H1 (cell line): ENCODE results near the gene PLEKHA1. TPM values are rescaled to one million over a fixed set of nuclear protein-coding genes. Genes with fewer than 3 reads are reported as not detected.

Source experiments
- CEBPB ChIP-seq: IDR thresholded peaks from 2 replicates; pipeline ENCODE4 v1.6.1; 2012; ENCODE audit warnings: low read depth, low read length
- HDAC2 ChIP-seq, 2 experiments: fragments of 300-600 bp in 1 of 2; sonication (generic) in 1 of 2; IDR thresholded peaks; 2 replicates each; pipeline ENCODE4 v1.6.1; 2011 to 2012; ENCODE audit warnings: low read depth in 2 of 2, low read length in 2 of 2, mild to moderate bottlenecking in 2 of 2, moderate library complexity in 2 of 2, borderline replicate concordance in 1 of 2, inconsistent platforms in 1 of 2
- microRNA-seq, 2 experiments: library from miRNA; unstranded; fragments of <30 nt; microRNA quantifications; one replicate each; pipeline versions ENCODE4 to v1.2.0, GENCODE V29; 2016 to 2020; ENCODE audit warnings: borderline microRNAs expressed in 2 of 2, borderline number of aligned reads in 2 of 2, borderline replicate concordance in 1 of 2
- polyA plus RNA-seq, 7 experiments: library from polyadenylated mRNA; depleted of rRNA in 3 of 7; stranded (reverse) in 5 of 7; unstranded in 2 of 7; fragments of >200 nt in 5 of 7; fragments of 200-250 nt in 2 of 7; gene quantifications; 1 replicate in 5 of 7; 2 replicates in 1 of 7; 4 replicates in 1 of 7; pipeline versions ENCODE4 v1.2.1 to v1.2.3, GENCODE V29; 2011 to 2013; ENCODE audit warnings: missing spikeins in 2 of 7, mixed read lengths in 2 of 7
- small RNA-seq: library from polyadenylated mRNA; stranded (forward); fragments of <200 nt; extraction: miRNeasy Mini kit (QIAGEN cat#:217004); gene quantifications from one replicate; pipeline ENCODE3, GENCODE V24; 2013; ENCODE audit not compliant: insufficient read depth
- total RNA-seq: library from RNA; stranded (reverse); fragmentation: NEBNext Ultra II Directional; extraction: Animal tissue kit (Norgen Biotek cat#: 25700); gene quantifications from 2 replicates; pipeline ENCODE4 v1.2.1, GENCODE V29; 2021

The PLEKHA1 gene
- total and polyA plus RNA-seq, 2 of the 8 experiments (the other 6 are each of a cell fraction or from before 2014, with no cell fraction given) = 15.6 to 39.7 TPM

- TF ChIP-seq HDAC2 (IDR thresholded peaks at IDR 0.05; ENCODE audit: borderline replicate concordance in 1 of 2, low read depth in 2 of 2, low read length in 2 of 2) (no peak), CEBPB (no peak)
Measured at GRCh38 chr10:122481296-122482056, 107.0 kb downstream of the PLEKHA1 start (continued).

Small RNA genes lying within 50 kb of the gene (microRNA-seq; reads per million reads assigned to microRNA genes)
- 0 reads per million in 2 experiments for gene MIR3941

Small RNA genes lying within 50 kb of the gene (small RNA-seq; reads per million reads assigned to genes)
- 1.2 reads per million for gene MIR3941
- gene RNU6-728P = not detected

Other genes with a start within 250 kb of the PLEKHA1 start
- gene BTBD16, start 103.4 kb upstream of the PLEKHA1 start, total RNA-seq = not detected in 2 replicates
- 0.05 TPM in 1 of 2 replicates, not detected in the other for gene BTBD16, start 103.4 kb upstream of the PLEKHA1 start, polyA plus RNA-seq (2011; rRNA removed)
- gene ARMS2, start 79.9 kb downstream of the PLEKHA1 start, total RNA-seq = not detected in 2 replicates
- gene ARMS2, start 79.9 kb downstream of the PLEKHA1 start, polyA plus RNA-seq (2011; rRNA removed) = not detected in 2 replicates
- gene HTRA1, start 86.8 kb downstream of the PLEKHA1 start, total RNA-seq = 15.8 and 16.5 TPM in 2 replicates
- 10.9 and 20.1 TPM in 2 replicates for gene HTRA1, start 86.8 kb downstream of the PLEKHA1 start, polyA plus RNA-seq (2011; rRNA removed)
- not detected in 2 replicates for gene DMBT1, start 186.0 kb downstream of the PLEKHA1 start, total RNA-seq
- gene DMBT1, start 186.0 kb downstream of the PLEKHA1 start, polyA plus RNA-seq (2011; rRNA removed) = 0.02 and 0.03 TPM in 2 replicates